GM18951 (cell line): ENCODE measurements around the gene SERPINA6.
"Not testable (repeated sequence)": the region's sequence is repeated elsewhere in the genome, so short reads cannot be mapped to it uniquely, and the experiment has no call there.

Experiments used
- POLR2A ChIP-seq: IDR thresholded peaks from 4 replicates; pipeline ENCODE4 v1.6.1; 2011; ENCODE audit warnings: mild to moderate bottlenecking; ENCODE audit not compliant: insufficient read length, insufficient read depth; ENCODE audit errors: extremely low read depth
- in situ Hi-C: fragments of 300-500 bp; cut with MboI; formaldehyde crosslinking; loops from one replicate; pipeline ENCODE4 v1.12.0; 2022; ENCODE audit warnings: low sequenced_read_pairs, mixed read lengths, inconsistent platforms; ENCODE audit not compliant: unreplicated experiment

SERPINA6 gene

GRCh38 chr14:94362614-94363133, 39.5 kb upstream of the SERPINA6 start:
- in situ Hi-C loops, result no loop called here
- no peak for TF ChIP-seq POLR2A

- in situ Hi-C loops, result no loop called here
- TF ChIP-seq POLR2A, result no peak
Observed at GRCh38 chr14:94361682-94362081, 38.5 kb upstream of the SERPINA6 start.

GRCh38 chr14:94360945-94361565, 37.9 kb upstream of the SERPINA6 start:
- in situ Hi-C loops, result no loop called here
- TF ChIP-seq POLR2A, result no peak

GRCh38 chr14:94357166-94357565, 34.0 kb upstream of the SERPINA6 start:
- TF ChIP-seq POLR2A, result no peak
- in situ Hi-C loops, result no loop called here

- in situ Hi-C loops, result no loop called here
Observed at GRCh38 chr14:94356379-94357056, 33.4 kb upstream of the SERPINA6 start.

GRCh38 chr14:94355191-94355794, 32.2 kb upstream of the SERPINA6 start:
- no peak for TF ChIP-seq POLR2A
- in situ Hi-C loops, result no loop called here

More at GRCh38 chr14:94356379-94357056, 33.4 kb upstream of the SERPINA6 start:
- no peak for TF ChIP-seq POLR2A

- in situ Hi-C loops, result no loop called here
- no peak for TF ChIP-seq POLR2A
Observed at GRCh38 chr14:94354638-94355185, 31.6 kb upstream of the SERPINA6 start.

- in situ Hi-C loops, result not testable (repeated sequence)
Observed at GRCh38 chr14:94354190-94354589, 31.1 kb upstream of the SERPINA6 start.

GRCh38 chr14:94349276-94349675, 26.1 kb upstream of the SERPINA6 start:
- no peak for TF ChIP-seq POLR2A
- in situ Hi-C loops, result no loop called here

- no peak for TF ChIP-seq POLR2A
- in situ Hi-C loops, result no loop called here
Observed at GRCh38 chr14:94348836-94349235, 25.7 kb upstream of the SERPINA6 start.

GRCh38 chr14:94346841-94347240, 23.7 kb upstream of the SERPINA6 start:
- no peak for TF ChIP-seq POLR2A
- in situ Hi-C loops, result no loop called here

GRCh38 chr14:94346065-94346786, 23.1 kb upstream of the SERPINA6 start:
- in situ Hi-C loops, result not testable (repeated sequence)
